NCI-H2171 treated with DMSO at 0.1 percent for 48 hours (cell line): ENCODE results near the gene RHBDF2.

ENCODE experiments used
- DNase-seq: peaks from one replicate; lab custom pipeline; 2025; lab: John Stamatoyannopoulos, UW

RHBDF2 gene

GRCh38 chr17:76438906-76439305, 62.3 kb downstream of the RHBDF2 start:
- no peak for DNase-seq

- no peak for DNase-seq
Measured at GRCh38 chr17:76437467-76438402, 63.5 kb downstream of the RHBDF2 start.

- DNase-seq = no peak
Measured at GRCh38 chr17:76435751-76436150, 65.5 kb downstream of the RHBDF2 start.

- no peak for DNase-seq
Measured at GRCh38 chr17:76434870-76435269, 66.4 kb downstream of the RHBDF2 start.

- no peak for DNase-seq
Measured at GRCh38 chr17:76433693-76434092, 67.5 kb downstream of the RHBDF2 start.

- DNase-seq = no peak
Measured at GRCh38 chr17:76432712-76433336, 68.4 kb downstream of the RHBDF2 start.

- DNase-seq = no peak
Measured at GRCh38 chr17:76432004-76432403, 69.2 kb downstream of the RHBDF2 start.

GRCh38 chr17:76431509-76431908, 69.7 kb downstream of the RHBDF2 start:
- DNase-seq = no peak

- no peak for DNase-seq
Measured at GRCh38 chr17:76428511-76428910, 72.7 kb downstream of the RHBDF2 start.

GRCh38 chr17:76427501-76428231, 73.6 kb downstream of the RHBDF2 start:
- no peak for DNase-seq

GRCh38 chr17:76426853-76427252, 74.4 kb downstream of the RHBDF2 start:
- DNase-seq = no peak

GRCh38 chr17:76422860-76423259, 78.4 kb downstream of the RHBDF2 start:
- DNase-seq = no peak

- no peak for DNase-seq
Measured at GRCh38 chr17:76422406-76422805, 78.8 kb downstream of the RHBDF2 start.

- no peak for DNase-seq
Measured at GRCh38 chr17:76421044-76421407, 80.2 kb downstream of the RHBDF2 start.
